GM19463 (cell line): Measurements from ENCODE around the gene MANSC1.
"Not testable (repeated sequence)": the region's sequence is repeated elsewhere in the genome, so short reads cannot be mapped to it uniquely, and the experiment has no call there.

Experiments
- ATAC-seq: cut with Tn5 transposase; IDR thresholded peaks from one replicate; pipeline ENCODE4 v1.9.1; 2021; ENCODE audit warnings: mild to moderate bottlenecking, moderate library complexity; ENCODE audit not compliant: unreplicated experiment

Gene MANSC1

GRCh38 chr12:12327802-12328201, 22.2 kb downstream of the MANSC1 start:
- ATAC-seq, result no peak

- no peak for ATAC-seq
Observed at GRCh38 chr12:12326262-12326661, 23.8 kb downstream of the MANSC1 start.

GRCh38 chr12:12323591-12323990, 26.5 kb downstream of the MANSC1 start:
- ATAC-seq, result no peak

GRCh38 chr12:12323118-12323517, 26.9 kb downstream of the MANSC1 start:
- no peak for ATAC-seq

GRCh38 chr12:12319451-12320183, 30.4 kb downstream of the MANSC1 start:
- ATAC-seq, result no peak

GRCh38 chr12:12315838-12316237, 34.2 kb downstream of the MANSC1 start:
- no peak for ATAC-seq

- ATAC-seq, result not testable (repeated sequence)
Observed at GRCh38 chr12:12310695-12311094, 39.3 kb downstream of the MANSC1 start.

- ATAC-seq, result no peak
Observed at GRCh38 chr12:12305568-12306300, 44.3 kb downstream of the MANSC1 start.

GRCh38 chr12:12302976-12303375, 47.1 kb downstream of the MANSC1 start:
- no peak for ATAC-seq

GRCh38 chr12:12301122-12301521, 48.9 kb downstream of the MANSC1 start:
- no peak for ATAC-seq

GRCh38 chr12:12297201-12297830, 52.7 kb downstream of the MANSC1 start:
- ATAC-seq, result no peak

GRCh38 chr12:12294215-12295005, 55.6 kb downstream of the MANSC1 start:
- no peak for ATAC-seq

- no peak for ATAC-seq
Observed at GRCh38 chr12:12290206-12290605, 59.8 kb downstream of the MANSC1 start.

- ATAC-seq, result no peak
Observed at GRCh38 chr12:12286441-12286840, 63.6 kb downstream of the MANSC1 start.

- ATAC-seq, result no peak
Observed at GRCh38 chr12:12282761-12283425, 67.1 kb downstream of the MANSC1 start.

GRCh38 chr12:12282202-12282601, 67.8 kb downstream of the MANSC1 start:
- ATAC-seq, result no peak

- no peak for ATAC-seq
Observed at GRCh38 chr12:12281134-12281533, 68.9 kb downstream of the MANSC1 start.

GRCh38 chr12:12278899-12279298, 71.1 kb downstream of the MANSC1 start:
- ATAC-seq, result no peak
